SK-N-SH treated with all-trans-retinoic acid at 6 μM for 48 hours (cell line): ENCODE data around the gene PTPN6.

Experiments used
- ATAC-seq: fragments of 200-7000 bp; cut with Tn5 transposase; 3 replicates; pipeline ENCODE4 v1.9.1; 2020; ENCODE audit warnings: mild to moderate bottlenecking, moderate library complexity
- ARNTL ChIP-seq: fragments of 450-650 bp; formaldehyde crosslinking; IDR thresholded peaks from 2 replicates; pipeline ENCODE4 v1.5.0; 2020; ENCODE audit warnings: low read depth, mild to moderate bottlenecking, moderate library complexity, borderline replicate concordance
- BACH2 ChIP-seq: fragments of 250-450 bp; sonication (Bioruptor Pico); IDR thresholded peaks from 2 replicates; pipeline ENCODE4 v1.9.0; 2021; ENCODE audit warnings: mild to moderate bottlenecking, borderline replicate concordance
- CSDC2 ChIP-seq: fragments of 250-450 bp; sonication (Bioruptor Pico); IDR thresholded peaks from 2 replicates; pipeline ENCODE4 v1.5.0; 2020; ENCODE audit warnings: mild to moderate bottlenecking, moderate library complexity
- CSRNP3 ChIP-seq: fragments of 250-450 bp; sonication (Bioruptor Pico); IDR thresholded peaks from 2 replicates; pipeline ENCODE4 v1.5.1; 2021; ENCODE audit warnings: mild to moderate bottlenecking, moderate library complexity
- ESRRG ChIP-seq: fragments of 250-450 bp; sonication (Bioruptor Pico); IDR thresholded peaks from 2 replicates; pipeline ENCODE4 v1.6.1; 2021; ENCODE audit warnings: mild to moderate bottlenecking
- OSR1 ChIP-seq: fragments of 250-450 bp; sonication (Bioruptor Pico); IDR thresholded peaks from 2 replicates; pipeline ENCODE4 v1.8.0; 2022; ENCODE audit warnings: moderate library complexity, mild to moderate bottlenecking, inconsistent platforms
- PATZ1 ChIP-seq: fragments of 250-450 bp; sonication (Bioruptor Pico); IDR thresholded peaks from 2 replicates; pipeline ENCODE4 v1.8.0; 2020; ENCODE audit warnings: mild to moderate bottlenecking, moderate library complexity, borderline replicate concordance
- POU6F1 ChIP-seq: fragments of 250-450 bp; sonication (Bioruptor Pico); IDR thresholded peaks from 2 replicates; pipeline ENCODE4 v1.8.0; 2021; ENCODE audit warnings: low read depth, mild to moderate bottlenecking, moderate library complexity, borderline replicate concordance
- RARB ChIP-seq: fragments of 250-450 bp; sonication (Bioruptor Pico); IDR thresholded peaks from 2 replicates; pipeline ENCODE4 v1.8.0; 2021; ENCODE audit warnings: mild to moderate bottlenecking, moderate library complexity
- SNAI2 ChIP-seq: fragments of 250-450 bp; sonication (Bioruptor Pico); IDR thresholded peaks from 2 replicates; pipeline ENCODE4 v1.5.0; 2020; ENCODE audit warnings: mild to moderate bottlenecking, moderate library complexity
- TCF4 ChIP-seq: fragments of 250-450 bp; sonication (Bioruptor Pico); IDR thresholded peaks from 2 replicates; pipeline ENCODE4 v1.8.0; 2021; ENCODE audit warnings: mild to moderate bottlenecking, moderate library complexity, borderline replicate concordance
- ZFP3 ChIP-seq: fragments of 250-450 bp; sonication (Bioruptor Pico); IDR thresholded peaks from 2 replicates; pipeline ENCODE4 v1.5.0; 2020; ENCODE audit warnings: mild to moderate bottlenecking, moderate library complexity
- ZFP30 ChIP-seq: fragments of 450-650 bp; formaldehyde crosslinking; IDR thresholded peaks from 2 replicates; pipeline ENCODE4 v1.5.0; 2022; ENCODE audit warnings: mild to moderate bottlenecking, moderate library complexity
- ZNF565 ChIP-seq: fragments of 450-650 bp; formaldehyde crosslinking; conservative IDR thresholded peaks from 2 replicates; pipeline ENCODE4 v1.5.0; 2020; ENCODE audit warnings: low read depth, mild to moderate bottlenecking, moderate library complexity
- ZNF70 ChIP-seq: fragments of 450-650 bp; formaldehyde crosslinking; IDR thresholded peaks from 2 replicates; pipeline ENCODE4 v1.5.0; 2020; ENCODE audit warnings: mild to moderate bottlenecking, moderate library complexity
- ZNF8 ChIP-seq: fragments of 450-650 bp; formaldehyde crosslinking; IDR thresholded peaks from 2 replicates; pipeline ENCODE4 v1.5.0; 2020; ENCODE audit warnings: mild to moderate bottlenecking, moderate library complexity

Gene PTPN6

GRCh38 chr12:6952121-6952862 lies 1.1 kb downstream of the PTPN6 start (continued):
- TF ChIP-seq SNAI2 (CRISPR knock-in tag) (no peak), ZNF70 (no peak), RARB (CRISPR knock-in tag) (no peak), BACH2 (CRISPR knock-in tag) (no peak), PATZ1 (CRISPR knock-in tag) (no peak)
- TF ChIP-seq, all 23 proteins: peak for 0

- no peak for ATAC-seq
- no peak for TF ChIP-seq ARNTL (CRISPR knock-in tag)
- no peak for TF ChIP-seq ZNF565 (CRISPR knock-in tag)
- no peak for TF ChIP-seq TCF4
- no peak for TF ChIP-seq CSDC2 (CRISPR knock-in tag)
- TF ChIP-seq ZFP30 = no peak
- no peak for TF ChIP-seq POU6F1 (CRISPR knock-in tag)
- no peak for TF ChIP-seq OSR1
- no peak for TF ChIP-seq PATZ1 (CRISPR knock-in tag)
- TF ChIP-seq CSRNP3 (CRISPR knock-in tag) = no peak
- no peak for TF ChIP-seq ZNF70
- no peak for TF ChIP-seq SNAI2 (CRISPR knock-in tag)
Measured at GRCh38 chr12:6952863-6953441, 1.8 kb downstream of the PTPN6 start.

GRCh38 chr12:6953442-6954315 lies 2.5 kb downstream of the PTPN6 start:
- no peak for TF ChIP-seq SNAI2 (CRISPR knock-in tag)
- no peak for TF ChIP-seq ARNTL (CRISPR knock-in tag)
- TF ChIP-seq TCF4 = no peak
- TF ChIP-seq PATZ1 (CRISPR knock-in tag) = no peak
- no peak for TF ChIP-seq POU6F1 (CRISPR knock-in tag)
- TF ChIP-seq ZNF70 = no peak
- no peak for TF ChIP-seq CSRNP3 (CRISPR knock-in tag)
- no peak for TF ChIP-seq ESRRG
- no peak for TF ChIP-seq ZFP3 (CRISPR knock-in tag)
- no peak for TF ChIP-seq ZNF8
- TF ChIP-seq ZNF565 (CRISPR knock-in tag) = no peak
- no peak for ATAC-seq
